Bronchial epithelial cell (primary cell): ENCODE data around the gene UGT3A2. TPM values are rescaled to one million over a fixed set of nuclear protein-coding genes. Genes with fewer than 3 reads are reported as not detected.
A peak's percentile ranks its signal among the peaks of the same experiment; 100 is the strongest.

Experiments
- DNase-seq: peaks from one replicate; pipeline ENCODE4 v3.0.0-alpha.2; 2010; ENCODE audit warnings: low read depth
- FAIRE-seq: peaks from 2 replicates; lab custom pipeline; 2011; peaks lifted over from hg19 to GRCh38; lab: Jason Lieb, UNC
- H3K27me3 ChIP-seq: 2 replicates; pipeline ENCODE4 v1.5.1; 2011; ENCODE audit warnings: low read length; ENCODE audit not compliant: control insufficient read depth, insufficient read depth
- H3K36me3 ChIP-seq: 2 replicates; pipeline ENCODE4 v1.5.1; 2011; ENCODE audit warnings: low read length; ENCODE audit not compliant: control insufficient read depth, insufficient read depth
- H3K4me3 ChIP-seq: 2 replicates; pipeline ENCODE4 v1.5.1; 2011; ENCODE audit warnings: mild to moderate bottlenecking, low read depth, low read length, control low read depth
- total RNA-seq: library from RNA; depleted of rRNA; stranded (reverse); fragments of >200 nt; gene quantifications from 2 replicates; pipeline ENCODE4 v1.2.1, GENCODE V29; 2014
- TF ChIP-seq, protein P1 (sequence below): IDR thresholded peaks from 2 replicates; pipeline ENCODE4 v1.5.1; 2011; ENCODE audit warnings: mild to moderate bottlenecking, moderate library complexity, low read length, control low read depth, inconsistent platforms; ENCODE audit not compliant: insufficient read depth, severe bottlenecking

Gene UGT3A2
- total RNA-seq, 1 donor from 2014 or later: not detected

- TF ChIP-seq, protein P1, sequence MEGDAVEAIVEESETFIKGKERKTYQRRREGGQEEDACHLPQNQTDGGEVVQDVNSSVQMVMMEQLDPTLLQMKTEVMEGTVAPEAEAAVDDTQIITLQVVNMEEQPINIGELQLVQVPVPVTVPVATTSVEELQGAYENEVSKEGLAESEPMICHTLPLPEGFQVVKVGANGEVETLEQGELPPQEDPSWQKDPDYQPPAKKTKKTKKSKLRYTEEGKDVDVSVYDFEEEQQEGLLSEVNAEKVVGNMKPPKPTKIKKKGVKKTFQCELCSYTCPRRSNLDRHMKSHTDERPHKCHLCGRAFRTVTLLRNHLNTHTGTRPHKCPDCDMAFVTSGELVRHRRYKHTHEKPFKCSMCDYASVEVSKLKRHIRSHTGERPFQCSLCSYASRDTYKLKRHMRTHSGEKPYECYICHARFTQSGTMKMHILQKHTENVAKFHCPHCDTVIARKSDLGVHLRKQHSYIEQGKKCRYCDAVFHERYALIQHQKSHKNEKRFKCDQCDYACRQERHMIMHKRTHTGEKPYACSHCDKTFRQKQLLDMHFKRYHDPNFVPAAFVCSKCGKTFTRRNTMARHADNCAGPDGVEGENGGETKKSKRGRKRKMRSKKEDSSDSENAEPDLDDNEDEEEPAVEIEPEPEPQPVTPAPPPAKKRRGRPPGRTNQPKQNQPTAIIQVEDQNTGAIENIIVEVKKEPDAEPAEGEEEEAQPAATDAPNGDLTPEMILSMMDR: no peak
- Histone ChIP-seq H3K27me3 (no peaks in the 10 kb centered on the region), H3K4me3 (no peak overlapping the region), H3K36me3 (no peaks in the 10 kb centered on the region)
- FAIRE-seq: peak; percentile 18
- DNase-seq: no peak
Observed at GRCh38 chr5:36017004-36017403, 49.7 kb downstream of the UGT3A2 start.

DNA sequence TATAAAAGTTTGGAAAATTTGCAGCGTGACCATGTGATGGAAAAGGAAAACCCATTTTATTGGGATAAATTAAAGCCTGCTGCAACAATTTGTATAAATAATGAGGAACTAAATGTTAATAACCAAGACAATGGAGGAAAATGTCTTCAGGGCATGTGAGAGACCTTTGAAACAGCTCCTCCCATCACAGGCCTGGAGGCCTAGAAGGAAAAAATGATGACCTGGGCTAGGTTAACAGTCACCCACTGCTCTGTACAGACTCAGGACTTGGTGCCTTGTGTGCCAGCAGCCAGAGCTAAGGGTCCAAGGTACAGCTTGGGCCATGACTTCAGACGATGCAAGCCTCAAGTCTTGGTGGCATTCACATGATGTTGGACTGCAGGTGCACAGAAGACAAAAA, 53.5 kb downstream of the UGT3A2 start:
- DNase-seq (no peak), FAIRE-seq (no peak)
- H3K4me3 ChIP-seq: no peak overlapping the region
- TF ChIP-seq, protein P1: no peak
- H3K27me3 ChIP-seq: no peaks in the 10 kb centered on the region
- no peaks in the 10 kb centered on the region for H3K36me3 ChIP-seq

DNA sequence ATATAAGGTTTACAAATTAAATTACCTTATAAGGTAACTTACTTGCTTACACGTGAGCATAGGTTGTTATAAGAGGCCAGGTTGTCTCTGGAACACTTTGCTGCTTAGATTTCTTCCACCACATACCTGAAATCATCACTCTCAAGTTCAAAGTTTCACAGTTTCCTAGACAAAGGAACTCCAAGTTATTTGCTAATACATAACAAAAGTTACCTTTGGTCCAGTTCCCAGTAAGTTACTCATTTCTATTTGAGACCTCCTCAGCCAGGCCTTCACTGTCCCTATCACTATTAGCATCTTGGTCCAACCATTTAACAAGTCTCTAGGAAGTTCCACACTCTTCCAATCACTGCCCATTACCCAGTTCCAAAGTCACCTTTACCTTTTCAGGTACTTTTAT, 57.0 kb downstream of the UGT3A2 start:
- FAIRE-seq (no peak), DNase-seq (no peak)
- TF ChIP-seq, protein P1: no peak
- no peaks in the 10 kb centered on the region for H3K27me3 ChIP-seq
- no peaks in the 10 kb centered on the region for H3K36me3 ChIP-seq
- H3K4me3 ChIP-seq: no peak overlapping the region

GRCh38 chr5:36007366-36007765, 59.3 kb downstream of the UGT3A2 start:
- DNase-seq (no peak), FAIRE-seq (no peak)
- TF ChIP-seq, protein P1: no peak

GRCh38 chr5:36006163-36006562, 60.5 kb downstream of the UGT3A2 start:
- H3K27me3 ChIP-seq: no peaks in the 10 kb centered on the region

More at GRCh38 chr5:36007366-36007765, 59.3 kb downstream of the UGT3A2 start:
- no peak overlapping the region for H3K4me3 ChIP-seq
- H3K36me3 ChIP-seq: no peaks in the 10 kb centered on the region
- H3K27me3 ChIP-seq: no peaks in the 10 kb centered on the region

GRCh38 chr5:36001032-36001431, 65.7 kb downstream of the UGT3A2 start:
- no peak for DNase-seq
- Histone ChIP-seq H3K27me3 (no peaks in the 10 kb centered on the region), H3K36me3 (no peaks in the 10 kb centered on the region), H3K4me3 (no peak overlapping the region)
- TF ChIP-seq, protein P1: no peak
- FAIRE-seq: no peak

More at GRCh38 chr5:36006163-36006562, 60.5 kb downstream of the UGT3A2 start:
- FAIRE-seq (no peak), DNase-seq (no peak)
- TF ChIP-seq, protein P1: no peak
- Histone ChIP-seq H3K36me3 (no peaks in the 10 kb centered on the region), H3K4me3 (no peak overlapping the region)
